IPS DF 19.7 (cell line): ENCODE results near the gene SVOPL.
"Not testable (repeated sequence)": the region's sequence is repeated elsewhere in the genome, so short reads cannot be mapped to it uniquely, and the experiment has no call there.

Experiments
- DNase-seq: peaks from one replicate; pipeline ENCODE4 v3.0.0-alpha.2; 2013; ENCODE audit warnings: low read depth, low spot score

The SVOPL gene, protein sequence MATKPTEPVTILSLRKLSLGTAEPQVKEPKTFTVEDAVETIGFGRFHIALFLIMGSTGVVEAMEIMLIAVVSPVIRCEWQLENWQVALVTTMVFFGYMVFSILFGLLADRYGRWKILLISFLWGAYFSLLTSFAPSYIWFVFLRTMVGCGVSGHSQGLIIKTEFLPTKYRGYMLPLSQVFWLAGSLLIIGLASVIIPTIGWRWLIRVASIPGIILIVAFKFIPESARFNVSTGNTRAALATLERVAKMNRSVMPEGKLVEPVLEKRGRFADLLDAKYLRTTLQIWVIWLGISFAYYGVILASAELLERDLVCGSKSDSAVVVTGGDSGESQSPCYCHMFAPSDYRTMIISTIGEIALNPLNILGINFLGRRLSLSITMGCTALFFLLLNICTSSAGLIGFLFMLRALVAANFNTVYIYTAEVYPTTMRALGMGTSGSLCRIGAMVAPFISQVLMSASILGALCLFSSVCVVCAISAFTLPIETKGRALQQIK

DNA sequence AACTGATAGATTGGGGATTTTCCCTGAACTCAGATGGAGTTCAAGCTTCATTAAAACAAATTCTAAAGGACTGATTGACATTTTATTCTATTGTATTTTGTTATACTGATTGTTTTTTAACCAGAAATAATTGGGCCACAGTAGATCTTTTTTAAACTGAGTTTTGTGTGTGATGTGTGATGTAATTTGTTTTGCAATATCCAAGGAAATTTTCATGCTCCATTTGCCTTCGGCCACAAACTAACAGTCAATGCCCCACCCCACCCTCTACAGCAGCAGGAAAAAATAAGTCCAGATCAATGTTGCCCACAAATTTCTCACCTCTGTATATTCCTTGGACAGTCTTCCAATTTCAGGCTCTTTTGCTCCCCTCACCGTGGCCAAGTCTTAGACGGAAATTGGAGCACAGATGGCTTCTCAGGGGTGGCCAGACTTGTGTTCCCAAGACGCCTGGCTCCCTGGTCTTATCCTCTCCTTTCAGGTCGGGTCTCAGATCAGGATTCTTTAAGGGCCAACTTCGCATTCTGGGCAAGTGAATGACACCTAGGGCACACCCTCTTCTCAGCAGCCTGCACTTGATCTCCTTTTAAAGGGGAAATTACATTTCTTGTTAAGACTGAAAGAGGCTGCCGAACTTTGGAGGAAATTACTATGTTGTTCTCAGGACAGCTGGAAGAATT is at the start of gene SVOPL:
SVOPL (minus strand) TSS at position 506 of the 680 bp plus-strand sequence. CDS start 22,317 bp downstream, outside the sequence.
- no peak for DNase-seq

DNA sequence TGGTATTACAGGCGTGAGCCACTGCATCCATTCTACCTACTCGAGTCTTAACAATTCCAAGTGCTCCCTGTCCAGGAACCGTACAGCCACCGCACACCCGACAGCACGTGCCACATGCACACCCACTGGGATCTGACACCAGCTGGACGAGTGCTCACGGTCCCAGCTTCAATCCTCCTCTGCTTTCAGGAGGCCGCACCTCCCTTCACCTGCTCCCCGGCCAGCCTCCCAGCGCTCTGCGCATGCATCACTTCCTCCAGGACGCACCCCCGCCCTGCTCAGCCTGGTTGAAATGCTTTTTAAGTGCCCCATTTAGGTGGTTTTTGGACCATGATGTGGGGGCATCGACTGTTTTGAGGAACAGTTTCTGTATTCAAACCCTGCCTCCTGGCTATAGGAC is 49.3 kb upstream of the SVOPL start:
- DNase-seq: no peak

DNA sequence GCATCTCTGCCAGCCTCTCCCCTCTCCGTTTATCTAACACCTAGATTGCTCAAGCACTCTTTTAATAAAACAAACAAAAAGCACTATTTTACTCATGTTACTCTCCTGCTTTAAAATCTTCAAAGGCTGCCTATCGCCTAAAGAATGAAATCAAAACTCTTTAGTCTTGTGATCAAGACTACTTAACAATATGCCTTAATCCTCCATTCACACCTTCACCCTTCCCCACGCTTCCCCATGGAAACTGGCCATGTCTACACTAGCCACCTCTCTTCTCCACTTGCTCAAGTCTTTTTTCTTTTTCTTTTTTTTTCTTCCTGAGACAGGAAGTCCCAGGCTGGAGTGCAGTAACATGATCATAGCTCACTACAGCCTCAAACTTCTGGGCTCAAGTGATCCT is 48.8 kb upstream of the SVOPL start:
- DNase-seq: no peak

DNA sequence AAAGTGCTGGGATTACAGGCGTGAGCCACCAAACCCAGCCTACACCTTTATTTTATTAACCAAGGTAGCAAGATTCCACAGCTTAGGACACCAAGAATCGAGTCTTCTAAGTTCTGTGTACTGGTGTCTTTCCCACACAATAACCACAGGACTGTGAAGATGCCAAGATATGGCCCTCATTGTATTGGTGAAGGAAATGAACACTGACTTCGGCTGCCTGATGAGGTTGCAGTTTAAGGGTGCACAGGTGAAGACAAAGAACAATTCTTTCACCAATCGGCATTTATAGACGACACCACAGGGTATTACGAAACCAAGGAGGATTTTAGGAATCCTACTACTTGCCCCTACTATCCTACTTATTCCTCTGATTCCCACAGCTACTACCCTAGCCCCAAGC is 47.5 kb upstream of the SVOPL start:
- DNase-seq: no peak

DNA sequence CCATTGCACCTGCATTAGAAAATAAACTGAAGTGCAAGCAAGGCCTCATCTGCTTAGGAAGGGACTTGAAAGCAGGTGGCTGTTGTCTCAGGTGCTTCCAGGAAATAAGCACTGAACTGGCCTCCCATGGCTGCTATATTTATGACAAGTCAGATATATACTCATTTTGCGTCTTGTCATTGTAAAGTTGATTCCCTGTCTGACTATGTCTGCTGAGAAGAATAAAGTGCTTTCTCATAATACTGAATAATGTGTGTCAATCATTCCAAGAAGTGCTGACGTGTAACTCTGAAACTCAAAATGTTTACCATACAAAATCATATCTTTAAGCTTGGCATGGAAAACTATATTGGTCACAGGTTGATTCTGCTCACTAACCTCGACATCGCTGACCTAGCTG is 44.9 kb upstream of the SVOPL start:
- DNase-seq: no peak

DNA sequence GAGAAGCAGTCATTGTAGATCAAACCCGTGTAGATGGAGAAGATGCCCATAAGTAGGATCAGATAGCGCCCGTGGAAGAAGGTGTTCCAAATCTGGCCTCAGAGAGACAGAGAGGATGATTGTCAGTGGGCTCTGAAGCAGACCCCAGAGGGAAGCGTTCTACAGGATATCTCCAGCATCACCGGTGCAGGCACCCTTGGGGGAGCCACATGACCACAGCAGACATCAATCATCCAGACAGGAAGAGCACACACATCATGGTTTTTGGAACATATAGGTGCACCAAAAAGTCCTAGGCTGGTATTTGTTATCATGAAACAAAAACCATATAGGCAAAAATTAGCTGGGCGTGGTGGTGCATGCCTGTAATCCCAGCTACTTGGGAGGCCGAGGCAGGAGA is 44.0 kb upstream of the SVOPL start:
- no peak for DNase-seq

DNA sequence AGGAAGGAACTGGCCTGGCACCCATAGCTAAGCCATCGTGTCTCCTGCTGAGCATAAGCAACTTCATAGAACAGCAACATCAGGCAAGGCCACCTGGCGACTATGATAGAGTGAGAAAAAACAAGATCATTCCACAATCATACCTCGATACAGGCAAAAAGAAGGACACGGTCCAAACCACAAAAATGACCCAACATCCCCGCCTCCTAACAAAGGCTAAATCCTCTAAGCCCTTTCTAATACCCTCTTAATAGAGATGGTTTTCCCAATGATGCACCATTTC is 40.2 kb upstream of the SVOPL start:
- no peak for DNase-seq

DNA sequence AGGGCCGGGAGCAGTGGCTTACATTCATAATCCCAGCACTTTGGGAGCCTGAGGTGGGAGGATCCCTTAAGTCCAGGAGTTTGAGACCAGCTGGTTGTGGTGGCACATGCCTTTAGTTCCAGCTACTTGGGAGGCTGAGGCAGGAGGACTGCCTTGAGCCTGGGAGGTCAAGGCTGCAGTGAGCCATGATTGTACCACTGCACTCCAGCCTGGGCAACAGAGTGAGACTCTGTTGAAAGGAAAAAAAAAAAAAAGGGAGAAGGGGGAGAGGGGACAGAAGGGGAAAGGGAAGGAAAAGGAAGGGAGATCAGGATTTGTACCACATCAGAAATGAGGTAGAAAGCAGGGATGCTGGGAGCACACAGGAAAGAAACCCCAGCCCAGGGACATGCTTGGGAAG is 38.7 kb upstream of the SVOPL start:
- DNase-seq: no peak

DNA sequence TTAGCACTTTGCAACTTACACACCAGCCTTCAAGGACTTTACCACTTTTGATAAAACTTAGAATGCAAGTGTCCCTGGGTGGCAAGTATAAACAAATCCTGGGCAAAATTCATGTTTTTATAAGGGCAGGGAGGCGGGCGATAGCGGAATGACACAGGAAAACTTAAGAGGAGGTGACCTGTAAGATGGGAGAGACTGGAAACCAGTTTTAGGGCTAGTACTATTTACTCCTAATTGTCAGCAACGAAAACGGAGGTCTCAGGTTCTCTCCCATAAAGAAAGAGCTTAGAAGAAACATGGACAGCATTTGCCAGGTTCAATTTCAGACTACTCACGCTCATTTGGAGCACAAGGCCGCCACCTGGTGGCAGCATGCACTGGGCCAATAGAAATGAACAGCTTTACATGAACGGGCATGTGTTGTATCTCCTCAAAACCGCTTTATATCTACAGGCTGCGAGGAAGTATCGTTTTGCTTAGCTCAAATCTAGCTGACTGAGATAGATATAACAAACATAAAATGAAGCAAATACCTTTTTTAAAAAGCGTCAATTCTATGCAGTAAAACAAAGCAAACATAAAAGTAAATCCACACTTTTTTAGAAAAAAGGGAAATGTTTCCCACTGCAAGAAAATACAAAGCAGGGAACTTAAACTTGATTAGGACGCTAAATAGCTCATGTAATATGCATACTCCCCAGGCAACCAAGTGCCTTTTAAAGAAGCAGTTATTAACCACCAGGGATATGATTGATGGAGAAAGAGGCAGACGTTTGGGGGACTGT is 37.6 kb upstream of the SVOPL start:
- peak; percentile 61 for DNase-seq

DNA sequence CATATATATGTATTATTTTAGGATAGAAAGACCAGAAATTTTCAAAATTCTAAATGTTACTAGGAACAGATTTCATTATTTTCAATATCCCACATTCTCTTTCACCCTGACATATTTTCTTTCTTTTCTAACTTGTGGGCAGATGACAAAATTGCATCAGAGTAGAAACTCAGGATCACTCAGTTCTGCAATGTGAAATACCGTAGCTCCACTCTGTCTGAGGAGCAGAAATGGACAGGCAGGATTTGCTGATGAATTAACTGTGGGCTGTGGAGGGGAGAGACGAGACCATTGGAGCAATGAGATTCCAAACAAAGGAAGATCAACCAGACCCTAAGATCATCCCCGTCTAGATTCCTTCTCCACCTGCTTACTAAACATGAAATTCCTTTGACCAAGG is 37.0 kb upstream of the SVOPL start:
- no peak for DNase-seq

DNA sequence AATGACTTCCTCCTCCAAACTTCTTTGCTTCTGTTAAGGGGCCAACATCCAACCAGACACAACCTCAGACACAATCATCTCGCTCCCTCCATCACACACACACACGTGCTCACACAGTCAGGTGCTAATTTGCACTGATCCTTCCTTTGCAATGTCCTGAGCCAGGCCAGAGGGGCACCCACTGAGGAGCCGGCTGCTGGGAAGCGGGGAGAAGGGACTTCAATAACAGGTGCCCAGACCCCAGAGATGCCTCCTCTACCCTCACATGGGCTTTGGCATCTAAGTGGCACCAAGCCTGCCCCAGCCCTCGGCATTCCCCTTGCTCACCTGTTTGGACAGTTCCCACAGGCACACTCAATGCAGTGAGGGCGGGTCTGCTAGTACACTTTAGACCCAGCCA is 34.2 kb upstream of the SVOPL start:
- no peak for DNase-seq

DNA sequence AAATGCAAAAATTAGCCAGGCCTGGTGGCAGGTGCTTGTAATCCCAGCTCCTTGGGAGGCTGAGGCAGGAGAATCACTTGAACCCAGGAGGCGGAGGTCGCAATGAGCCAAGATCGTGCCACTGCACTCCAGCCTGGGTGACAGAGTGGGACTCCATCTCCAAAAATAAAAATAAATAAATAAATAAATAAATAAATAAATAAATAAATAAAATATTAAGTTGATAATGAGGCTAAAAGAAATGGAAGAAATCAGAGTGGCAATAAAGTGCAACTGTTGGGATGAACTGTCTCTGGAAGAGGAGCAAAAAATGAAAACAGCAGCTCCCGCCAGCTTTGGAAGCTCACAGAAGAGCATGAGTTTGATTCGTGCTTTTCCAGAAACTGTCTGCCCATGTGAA is 30.6 kb upstream of the SVOPL start:
- not testable (repeated sequence) for DNase-seq

DNA sequence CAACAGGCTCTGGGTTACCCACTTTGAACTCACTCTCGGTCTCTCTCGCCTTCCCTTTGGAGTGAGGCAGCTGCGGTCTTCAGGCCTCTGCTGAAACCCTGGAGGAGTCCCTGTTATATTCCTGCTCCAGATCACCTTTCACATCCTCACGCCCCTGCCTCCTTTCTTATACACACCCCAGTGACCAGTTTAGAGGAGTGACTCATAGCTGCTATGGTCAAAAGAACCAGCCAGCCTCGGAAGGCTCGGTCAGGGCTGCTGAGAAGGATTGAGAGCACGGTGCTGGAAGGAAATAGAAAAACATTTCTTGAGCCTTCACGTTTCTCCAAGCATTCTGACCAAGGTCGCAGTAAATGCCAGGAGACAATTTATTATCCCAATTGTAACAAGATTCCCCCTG is 28.3 kb upstream of the SVOPL start:
- DNase-seq: no peak

DNA sequence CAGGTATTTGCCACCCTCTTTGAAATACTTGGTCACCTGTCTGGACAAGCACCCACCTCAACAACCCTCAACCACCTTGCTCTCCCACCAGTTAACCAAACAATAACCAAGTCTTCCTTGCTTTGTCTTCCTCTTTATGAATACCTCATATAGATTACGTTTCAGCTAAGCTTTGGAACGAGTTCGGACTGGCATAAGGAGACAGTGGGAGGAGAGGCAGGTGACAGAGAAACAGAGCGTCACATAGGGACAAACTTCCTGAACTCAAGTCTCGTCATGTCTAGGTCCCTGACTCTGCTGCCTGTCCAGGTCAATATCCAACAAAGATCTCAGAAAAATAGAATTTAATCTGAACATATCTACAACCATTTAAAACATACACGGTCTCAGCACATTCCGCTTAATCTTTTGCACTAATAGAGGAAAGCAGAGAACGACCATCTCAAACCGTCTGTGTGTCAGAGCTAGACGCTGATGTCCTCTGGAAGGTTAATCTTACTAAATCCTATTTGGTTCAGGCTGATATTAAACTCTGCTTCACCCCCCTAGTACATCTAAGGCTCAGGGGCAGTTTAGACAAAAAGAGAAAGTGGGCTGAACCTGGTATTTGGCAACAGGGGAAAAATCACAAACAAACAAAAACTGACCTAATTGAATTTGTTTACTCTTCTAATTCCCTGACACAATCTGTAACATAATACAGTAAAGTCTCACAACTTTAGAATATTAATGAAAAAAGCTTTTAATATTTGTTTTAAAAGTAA is 26.4 kb upstream of the SVOPL start:
- no peak for DNase-seq

DNA sequence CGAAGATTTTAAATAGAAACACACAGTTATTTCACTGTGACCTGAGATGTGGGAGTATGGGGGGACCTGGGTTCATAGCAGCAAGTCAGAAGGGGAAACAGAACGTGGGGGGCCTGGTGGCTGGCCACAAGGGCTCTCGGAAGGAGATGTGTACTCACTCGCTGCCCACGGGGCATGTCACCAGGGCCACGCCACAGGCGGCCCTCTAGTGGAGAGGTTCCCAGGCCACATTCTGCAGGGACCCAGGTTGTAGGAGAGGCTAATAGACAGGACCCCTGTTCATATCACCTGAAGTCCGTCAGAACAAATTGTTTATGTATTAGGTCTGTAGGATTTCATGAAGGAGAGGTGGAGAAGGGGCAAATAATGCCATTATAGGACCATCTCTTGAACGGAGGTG is 25.1 kb upstream of the SVOPL start:
- no peak for DNase-seq

DNA sequence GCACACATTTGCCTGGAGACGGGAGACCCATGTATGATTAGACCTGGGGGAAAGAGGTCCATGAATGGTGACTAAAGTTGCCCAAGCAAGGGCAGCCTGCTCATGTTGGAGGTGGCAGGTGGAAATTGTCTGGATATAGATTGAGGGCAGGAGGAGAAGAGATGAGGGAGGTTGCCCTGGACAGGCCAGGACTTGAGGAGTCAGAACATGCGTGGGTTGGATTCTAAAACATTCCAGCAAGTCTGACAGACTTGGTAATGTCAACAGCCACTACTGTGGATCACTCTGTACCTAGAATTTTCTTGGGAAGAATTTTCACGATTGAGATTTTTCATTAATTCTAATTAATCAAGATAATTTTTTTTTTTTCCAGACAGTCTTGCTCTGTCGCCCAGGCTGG is 19.1 kb upstream of the SVOPL start:
- DNase-seq: no peak

DNA sequence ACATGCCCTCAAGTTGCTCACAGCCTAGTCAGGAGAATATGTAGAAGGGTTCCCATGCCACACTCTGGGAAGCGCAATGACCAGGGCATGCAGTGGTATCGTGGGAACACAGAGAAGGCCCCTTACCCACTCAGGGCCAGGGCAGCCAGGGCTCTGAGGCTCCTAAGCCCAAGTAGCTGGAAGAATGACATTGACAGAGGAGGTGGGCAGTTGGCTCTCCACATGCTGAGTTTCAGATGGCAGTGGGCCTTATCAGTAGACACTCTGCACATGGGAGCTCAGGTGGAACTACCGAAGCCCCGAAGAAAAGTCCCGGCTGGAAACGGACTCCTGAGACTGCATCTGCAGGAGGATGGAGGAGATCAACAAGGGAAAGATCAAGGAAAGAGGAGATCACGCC is 15.7 kb upstream of the SVOPL start:
- no peak for DNase-seq

DNA sequence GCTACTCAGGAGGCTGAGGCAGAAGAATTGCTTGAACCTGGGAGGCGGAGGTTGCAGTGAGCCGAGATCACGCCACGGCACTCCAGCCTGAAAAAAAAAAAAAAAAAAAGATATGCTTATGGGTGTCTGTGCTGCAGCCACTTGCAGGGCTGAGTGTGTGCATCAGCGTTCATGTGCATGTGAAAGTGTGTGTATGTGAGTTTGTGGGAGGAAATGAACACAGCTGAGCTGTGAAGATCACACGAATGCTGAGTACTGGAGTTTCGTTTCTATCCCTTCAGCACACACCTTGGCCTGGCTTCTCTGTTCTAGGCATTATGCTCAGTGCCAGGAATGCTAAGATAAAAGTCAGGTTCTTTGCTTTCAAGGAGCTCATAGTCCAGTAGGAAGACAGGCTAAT is 12.0 kb upstream of the SVOPL start:
- no peak for DNase-seq

DNA sequence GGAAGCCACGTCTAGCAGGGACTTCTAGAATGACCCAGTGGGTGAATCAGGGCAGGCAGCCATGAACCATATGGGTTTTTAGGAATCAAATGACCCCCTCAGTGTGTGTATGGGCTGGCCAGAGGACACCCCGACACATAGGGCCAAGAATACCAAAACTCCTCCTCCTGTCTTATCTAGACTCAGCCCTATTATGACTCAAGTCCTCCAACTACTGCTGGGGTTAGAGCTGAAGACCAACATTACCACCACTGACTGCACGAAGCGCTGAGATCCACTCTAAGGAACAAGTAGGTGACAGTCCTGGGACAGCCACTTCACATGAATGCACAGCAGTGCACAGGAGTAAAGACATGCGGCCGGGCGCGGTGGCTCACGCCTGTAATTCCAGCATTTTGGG is 11.5 kb upstream of the SVOPL start:
- no peak for DNase-seq

DNA sequence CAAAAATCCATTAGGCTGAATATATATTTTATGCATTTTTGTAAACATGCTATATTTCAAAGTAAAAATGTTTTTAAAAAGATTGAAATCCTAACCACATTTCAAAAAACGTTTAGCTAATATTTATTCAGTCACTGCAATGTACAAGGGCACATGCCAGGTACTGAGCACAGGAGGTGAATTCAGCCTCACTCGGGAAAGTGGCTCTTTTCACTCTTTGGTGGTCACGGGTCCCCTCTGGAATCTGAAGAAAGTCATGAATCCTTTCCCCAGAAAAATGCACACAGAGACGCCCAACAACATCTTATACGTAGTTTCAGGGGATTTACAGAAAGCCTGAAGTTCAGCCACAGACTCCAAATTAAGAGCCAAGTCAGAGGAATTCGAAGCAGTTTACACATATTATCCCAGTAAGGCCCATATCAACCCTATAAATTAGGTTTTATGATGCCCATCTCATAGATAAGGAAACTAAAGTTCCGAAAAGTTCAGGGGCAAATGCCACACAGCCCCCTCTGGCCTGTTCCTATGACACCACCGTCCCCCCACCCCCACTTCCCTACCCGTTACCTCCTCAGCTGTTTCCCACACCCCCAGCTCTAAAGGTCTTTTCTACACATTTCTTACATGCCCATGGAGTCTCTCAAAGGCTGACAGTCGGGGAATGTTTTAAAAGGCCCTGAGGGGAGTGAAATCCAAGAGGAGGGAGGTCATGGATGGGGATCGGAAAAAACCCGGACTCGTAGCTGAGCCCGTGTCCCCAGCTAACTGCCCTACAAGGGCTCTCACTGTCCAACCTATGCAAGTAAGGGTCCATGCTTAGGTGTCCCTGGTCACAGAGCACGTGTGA is 9.6 kb upstream of the SVOPL start:
- no peak for DNase-seq

DNA sequence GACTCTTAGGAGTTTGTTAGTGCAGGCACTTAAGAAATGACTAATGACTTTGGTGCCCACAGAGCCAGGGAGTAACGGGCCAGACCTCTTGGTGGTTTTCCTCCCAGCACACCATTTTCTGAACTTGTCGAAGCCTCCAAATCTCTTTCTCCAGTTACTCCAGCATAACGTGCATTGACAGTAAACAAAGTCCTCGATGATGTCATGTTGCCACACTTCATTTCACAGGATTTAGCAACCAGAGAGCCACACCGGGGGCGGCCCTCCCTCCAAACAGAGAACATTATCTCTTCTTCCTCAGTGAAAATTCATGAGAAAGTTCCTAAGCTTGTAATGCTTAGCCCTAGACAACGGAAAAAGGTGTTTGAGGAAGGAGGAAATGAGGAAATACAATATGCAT is 4.0 kb upstream of the SVOPL start:
- DNase-seq: no peak
